ENCODE measurements around the gene ANKRD11. TPM values are rescaled to one million over a fixed set of nuclear protein-coding genes. Genes with fewer than 3 reads are reported as not detected.

The ANKRD11 gene
- total and polyA plus RNA-seq, 8 donors: 43.9 to 74.0 (median 46.2) TPM

GRCh38 chr16:89320782-89321501 lies 169.4 kb downstream of the ANKRD11 start:
- FAIRE-seq: no peak
- DNase-seq: peak in 3 of 6 donors; percentile 50 to 77 (median 54)
- intact Hi-C loops (cut with DNase I): loop anchor here in 1 of 3 donors (10.0 kb wide), 1 partner anchor 234 kb away; no protein-coding TSS in a partner anchor
- Histone ChIP-seq H3K27ac (peak overlapping the region in 2 of 4 donors; percentile 42 to 44), H3K4me1 (peaks cover 15 to 33% (median 17%) of the 10 kb centered on the region in 3 donors), H3K27me3 (no peaks in the 10 kb centered on the region), H3K4me3 (peak overlapping the region in 1 of 4 donors; percentile 8), H3K36me3 (no peaks in the 10 kb centered on the region), H3K9me3 (no peaks in the 10 kb centered on the region)
- WGBS, 2 donors: 28 to 39% methylated on average over 27 to 30 of the region's 30 CpGs
- ATAC-seq: peak; percentile 36 to 69 (median 66)
- TF ChIP-seq CTCF (IDR thresholded peaks at IDR 0.05): no peak

GRCh38 chr16:89319886-89320781 lies 170.2 kb downstream of the ANKRD11 start:
- intact Hi-C loops (cut with DNase I): loop anchor here in 1 of 3 donors (10.0 kb wide), 1 partner anchor 235 kb away; no protein-coding TSS in a partner anchor
- no peak for TF ChIP-seq CTCF (IDR thresholded peaks at IDR 0.05)
- H3K9me3 ChIP-seq: no peaks in the 10 kb centered on the region
- 28 to 31% methylated on average over 28 to 32 of the region's 32 CpGs for WGBS, 2 donors
- no peaks in the 10 kb centered on the region for H3K36me3 ChIP-seq
- no peaks in the 10 kb centered on the region for H3K27me3 ChIP-seq
- peak overlapping the region in 2 of 4 donors; percentile 42 to 44 for H3K27ac ChIP-seq
- H3K4me1 ChIP-seq: peaks cover 15 to 27% (median 17%) of the 10 kb centered on the region in 3 donors
- FAIRE-seq (no peak), ATAC-seq (peak; percentile 76 to 80 (median 78)), DNase-seq (peak in 5 of 6 donors; percentile 56 to 85 (median 73))
- peak overlapping the region in 1 of 4 donors; percentile 8 for H3K4me3 ChIP-seq

- no peaks in the 10 kb centered on the region for H3K27me3 ChIP-seq
- intact Hi-C loops (cut with DNase I): no loop called here
- peak overlapping the region in 1 of 4 donors; percentile 28 for H3K27ac ChIP-seq
- 95 to 96% methylated on average over 4 of the region's 4 CpGs for WGBS, 2 donors
- H3K36me3 ChIP-seq: no peaks in the 10 kb centered on the region
- no peak for FAIRE-seq
- peaks cover 15 to 27% (median 17%) of the 10 kb centered on the region in 3 donors for H3K4me1 ChIP-seq
- no peak overlapping the region for H3K4me3 ChIP-seq
- no peak for ATAC-seq
- TF ChIP-seq CTCF (IDR thresholded peaks at IDR 0.05): no peak
- DNase-seq: no peak
- H3K9me3 ChIP-seq: no peaks in the 10 kb centered on the region
These were observed 170.8 kb downstream of the ANKRD11 start for GRCh38 chr16:89319631-89319885.

GRCh38 chr16:89318871-89319630 lies 171.3 kb downstream of the ANKRD11 start:
- no peaks in the 10 kb centered on the region for H3K36me3 ChIP-seq

More at GRCh38 chr16:89318871-89319630, 171.3 kb downstream of the ANKRD11 start:
- Histone ChIP-seq H3K27me3 (no peaks in the 10 kb centered on the region), H3K9me3 (no peaks in the 10 kb centered on the region), H3K4me3 (no peak overlapping the region), H3K4me1 (peaks cover 15 to 30% (median 17%) of the 10 kb centered on the region in 3 donors), H3K27ac (no peak overlapping the region)
- intact Hi-C loops (cut with DNase I): no loop called here
- FAIRE-seq (no peak), ATAC-seq (no peak), DNase-seq (peak in 2 of 6 donors; percentile 31 to 48)
- no peak for TF ChIP-seq CTCF (IDR thresholded peaks at IDR 0.05)
- 88 to 93% methylated on average over 28 of the region's 28 CpGs for WGBS, 2 donors

Measured in pancreas (tissue), 10 donors.